ENCODE measurements around the gene CADPS. TPM values are rescaled to one million over a fixed set of nuclear protein-coding genes. Genes with fewer than 3 reads are reported as not detected.

CADPS gene
- total RNA-seq, 3 donors from 2014 or later (not counting 1 experiment from before 2014, with no cell fraction given) = not detected

DNA sequence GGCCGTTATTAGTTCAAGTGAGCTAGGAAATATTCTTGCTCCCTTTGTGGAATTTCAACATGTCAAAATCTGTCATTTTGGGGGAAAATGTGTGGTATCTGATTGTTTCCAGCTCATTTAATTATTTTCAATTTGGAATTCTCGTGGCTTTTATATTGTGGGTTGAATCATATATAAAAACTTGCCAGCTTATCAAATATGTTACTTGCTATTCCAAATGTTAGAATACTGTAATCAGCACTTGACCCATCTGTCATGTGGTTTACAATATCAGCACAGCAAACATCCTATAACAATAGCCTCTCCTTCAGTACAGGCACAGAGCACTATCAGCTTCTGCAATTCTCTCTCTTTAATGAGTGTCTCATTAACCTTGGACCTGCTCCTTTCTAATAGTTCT, 371.7 kb downstream of the CADPS start:
- Mint-ChIP-seq H3K36me3 (no peaks in the 10 kb centered on the region), H3K4me1 (no peaks in the 10 kb centered on the region), H3K4me3 (no peak overlapping the region), H3K27ac (no peak overlapping the region), H3K9me3 (peaks cover 0 to 2% of the 10 kb centered on the region in 2 donors), H3K27me3 (ENCODE audit: low read depth in 2 of 2) (no peaks in the 10 kb centered on the region)
- no peak for ATAC-seq
- no peaks in the 10 kb centered on the region for H3K4me1 ChIP-seq (ENCODE audit: control insufficient read depth, insufficient read depth, low read length)
- intact Hi-C loops (cut with micrococcal nuclease) = no loop called here
- no peaks in the 10 kb centered on the region for H3K36me3 ChIP-seq (ENCODE audit: control insufficient read depth, insufficient read depth, low read length)
- no peaks in the 10 kb centered on the region for H3K27me3 ChIP-seq (ENCODE audit: control insufficient read depth, insufficient read depth, low read length)
- H3K4me3 ChIP-seq (ENCODE audit: low read length) = no peak overlapping the region
- H3K27ac ChIP-seq (ENCODE audit: low read length) = no peak overlapping the region
- TF ChIP-seq, protein P1, sequence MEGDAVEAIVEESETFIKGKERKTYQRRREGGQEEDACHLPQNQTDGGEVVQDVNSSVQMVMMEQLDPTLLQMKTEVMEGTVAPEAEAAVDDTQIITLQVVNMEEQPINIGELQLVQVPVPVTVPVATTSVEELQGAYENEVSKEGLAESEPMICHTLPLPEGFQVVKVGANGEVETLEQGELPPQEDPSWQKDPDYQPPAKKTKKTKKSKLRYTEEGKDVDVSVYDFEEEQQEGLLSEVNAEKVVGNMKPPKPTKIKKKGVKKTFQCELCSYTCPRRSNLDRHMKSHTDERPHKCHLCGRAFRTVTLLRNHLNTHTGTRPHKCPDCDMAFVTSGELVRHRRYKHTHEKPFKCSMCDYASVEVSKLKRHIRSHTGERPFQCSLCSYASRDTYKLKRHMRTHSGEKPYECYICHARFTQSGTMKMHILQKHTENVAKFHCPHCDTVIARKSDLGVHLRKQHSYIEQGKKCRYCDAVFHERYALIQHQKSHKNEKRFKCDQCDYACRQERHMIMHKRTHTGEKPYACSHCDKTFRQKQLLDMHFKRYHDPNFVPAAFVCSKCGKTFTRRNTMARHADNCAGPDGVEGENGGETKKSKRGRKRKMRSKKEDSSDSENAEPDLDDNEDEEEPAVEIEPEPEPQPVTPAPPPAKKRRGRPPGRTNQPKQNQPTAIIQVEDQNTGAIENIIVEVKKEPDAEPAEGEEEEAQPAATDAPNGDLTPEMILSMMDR (IDR thresholded peaks at IDR 0.05) = no peak
- H3K9me3 ChIP-seq (ENCODE audit: control insufficient read depth, insufficient read depth, low read length) = no peaks in the 10 kb centered on the region
- DNase-seq = no peak
- 63% methylated on average over 2 of the region's 2 CpGs for WGBS (ENCODE audit: insufficient coverage)

DNA sequence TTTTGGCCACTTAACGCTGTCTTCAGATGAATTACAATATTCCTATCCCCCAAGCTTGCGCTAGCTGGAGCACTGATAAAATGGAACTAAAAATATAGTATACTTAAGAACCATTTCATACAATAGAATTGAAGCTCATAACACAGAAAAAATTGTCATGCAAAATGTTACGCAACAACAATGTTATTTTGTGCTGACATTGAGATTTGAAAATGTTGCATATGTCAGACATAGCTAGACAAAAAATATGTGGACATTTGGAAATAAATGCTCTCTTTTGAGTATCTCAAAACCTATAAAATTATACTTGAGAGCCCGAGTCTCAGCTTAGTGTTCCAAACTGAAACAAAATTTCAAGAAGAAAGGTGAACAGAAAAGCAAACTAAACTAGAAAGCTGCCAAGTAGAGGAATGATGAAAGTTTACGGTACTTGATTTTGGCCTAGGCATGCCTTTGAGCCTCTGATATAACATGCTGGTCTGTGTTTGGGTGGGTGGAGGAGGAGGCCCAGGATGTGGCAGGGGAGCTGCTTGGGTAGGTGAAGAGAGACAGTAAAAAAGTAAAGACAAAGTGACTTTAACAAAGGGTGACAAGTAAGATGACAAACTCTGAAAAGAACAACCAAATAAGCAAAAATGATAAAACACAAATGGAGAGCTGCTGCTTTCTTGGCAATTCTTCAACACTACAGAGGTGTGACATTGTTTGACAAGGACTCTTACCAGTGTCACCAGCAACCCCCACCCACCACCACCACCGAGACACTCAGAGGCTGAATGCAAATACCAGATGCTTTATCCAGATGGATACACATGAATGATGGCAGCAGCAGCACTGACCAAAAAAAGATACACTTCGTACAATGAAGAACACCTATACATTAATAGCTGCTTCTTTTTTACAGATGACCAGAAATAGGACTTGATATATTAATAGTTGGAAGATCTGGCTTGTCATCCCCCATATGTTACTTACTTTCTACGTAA, 372.6 kb downstream of the CADPS start:
- Mint-ChIP-seq H3K4me3 (no peak overlapping the region), H3K27ac (no peak overlapping the region), H3K36me3 (no peaks in the 10 kb centered on the region), H3K4me1 (no peaks in the 10 kb centered on the region), H3K27me3 (ENCODE audit: low read depth in 2 of 2) (no peaks in the 10 kb centered on the region), H3K9me3 (peaks cover 1 to 3% of the 10 kb centered on the region in 2 donors)
- intact Hi-C loops (cut with micrococcal nuclease) = no loop called here
- ATAC-seq (no peak), DNase-seq (no peak)
- 74% methylated on average over 3 of the region's 8 CpGs for WGBS (ENCODE audit: insufficient coverage)
- Histone ChIP-seq H3K36me3 (ENCODE audit: control insufficient read depth, insufficient read depth, low read length) (no peaks in the 10 kb centered on the region), H3K4me3 (ENCODE audit: low read length) (no peak overlapping the region), H3K4me1 (ENCODE audit: control insufficient read depth, insufficient read depth, low read length) (no peaks in the 10 kb centered on the region), H3K27ac (ENCODE audit: low read length) (no peak overlapping the region), H3K27me3 (ENCODE audit: control insufficient read depth, insufficient read depth, low read length) (no peaks in the 10 kb centered on the region), H3K9me3 (ENCODE audit: control insufficient read depth, insufficient read depth, low read length) (no peaks in the 10 kb centered on the region)
- TF ChIP-seq, protein P1 (IDR thresholded peaks at IDR 0.05) = no peak

DNA sequence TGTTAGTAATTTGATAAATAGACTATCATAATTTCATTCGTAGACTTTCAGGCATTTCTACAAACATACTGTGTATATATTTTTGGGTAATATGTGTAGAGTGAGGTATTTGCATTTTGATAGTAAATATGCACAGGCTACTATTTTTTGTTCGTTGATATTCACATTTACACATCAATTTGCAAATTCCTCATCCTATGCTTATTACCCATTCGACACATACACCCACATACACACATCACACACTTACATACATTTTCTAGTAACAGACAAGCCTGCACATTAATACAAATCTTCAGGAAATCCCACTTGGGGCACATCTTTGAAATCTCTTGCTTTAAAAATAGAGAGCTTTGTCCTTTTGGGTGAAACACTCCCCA, 373.9 kb downstream of the CADPS start:
- Mint-ChIP-seq H3K4me3 (no peak overlapping the region), H3K9me3 (peaks cover 2 to 4% of the 10 kb centered on the region in 2 donors), H3K27ac (no peak overlapping the region), H3K27me3 (ENCODE audit: low read depth in 2 of 2) (no peaks in the 10 kb centered on the region), H3K4me1 (no peaks in the 10 kb centered on the region), H3K36me3 (no peaks in the 10 kb centered on the region)
- Histone ChIP-seq H3K4me1 (ENCODE audit: control insufficient read depth, insufficient read depth, low read length) (no peaks in the 10 kb centered on the region), H3K4me3 (ENCODE audit: low read length) (no peak overlapping the region), H3K36me3 (ENCODE audit: control insufficient read depth, insufficient read depth, low read length) (no peaks in the 10 kb centered on the region), H3K27ac (ENCODE audit: low read length) (no peak overlapping the region), H3K9me3 (ENCODE audit: control insufficient read depth, insufficient read depth, low read length) (no peaks in the 10 kb centered on the region), H3K27me3 (ENCODE audit: control insufficient read depth, insufficient read depth, low read length) (no peaks in the 10 kb centered on the region)
- no peak for DNase-seq
- intact Hi-C loops (cut with micrococcal nuclease) = no loop called here
- ATAC-seq = no peak
- TF ChIP-seq, protein P1 (IDR thresholded peaks at IDR 0.05) = no peak
- WGBS (ENCODE audit: insufficient coverage) = 58% methylated on average over 2 of the region's 3 CpGs

All from natural killer cell (primary cell).